PFSK-1 (cell line): ENCODE data around the gene CASP2. TPM values are rescaled to one million over a fixed set of nuclear protein-coding genes. Genes with fewer than 3 reads are reported as not detected.

Experiments used
- FOXP2 ChIP-seq: optimal IDR thresholded peaks from 2 replicates; pipeline ENCODE3; 2011; ENCODE audit warnings: borderline replicate concordance, control low read depth, inconsistent platforms; ENCODE audit not compliant: insufficient read depth; ENCODE audit errors: extremely low read length, extremely low read depth
- POLR2AphosphoS5 ChIP-seq: IDR thresholded peaks from 2 replicates; pipeline ENCODE4 v1.6.1; 2012; ENCODE audit warnings: low read depth, mild to moderate bottlenecking, control low read depth, low read length, moderate library complexity
- REST ChIP-seq, 2 experiments: IDR thresholded peaks; 2 replicates each; pipeline versions ENCODE4 v1.6.1 to v1.8.0; 2011 to 2012; ENCODE audit warnings: low read depth in 2 of 2, low read length in 2 of 2, control low read depth in 1 of 2, inconsistent platforms in 1 of 2, mild to moderate bottlenecking in 1 of 2, moderate library complexity in 1 of 2; ENCODE audit not compliant: insufficient read depth in 1 of 2
- SIN3A ChIP-seq: IDR thresholded peaks from 2 replicates; pipeline ENCODE4 v1.6.1; 2012; ENCODE audit warnings: mild to moderate bottlenecking, low read length, moderate library complexity, borderline replicate concordance; ENCODE audit not compliant: insufficient read depth
- TAF1 ChIP-seq: IDR thresholded peaks from 2 replicates; pipeline ENCODE4 v1.6.1; 2012; ENCODE audit warnings: low read length, control low read depth, borderline replicate concordance; ENCODE audit not compliant: insufficient read depth
- polyA plus RNA-seq: library from polyadenylated mRNA; unstranded; fragments of >200 nt; gene quantifications from one replicate; pipeline ENCODE4 v1.2.1, GENCODE V29; 2012; ENCODE audit warnings: low read depth, missing spikeins; ENCODE audit not compliant: insufficient read length

Gene CASP2
- polyA plus RNA-seq: 8.4 TPM

DNA sequence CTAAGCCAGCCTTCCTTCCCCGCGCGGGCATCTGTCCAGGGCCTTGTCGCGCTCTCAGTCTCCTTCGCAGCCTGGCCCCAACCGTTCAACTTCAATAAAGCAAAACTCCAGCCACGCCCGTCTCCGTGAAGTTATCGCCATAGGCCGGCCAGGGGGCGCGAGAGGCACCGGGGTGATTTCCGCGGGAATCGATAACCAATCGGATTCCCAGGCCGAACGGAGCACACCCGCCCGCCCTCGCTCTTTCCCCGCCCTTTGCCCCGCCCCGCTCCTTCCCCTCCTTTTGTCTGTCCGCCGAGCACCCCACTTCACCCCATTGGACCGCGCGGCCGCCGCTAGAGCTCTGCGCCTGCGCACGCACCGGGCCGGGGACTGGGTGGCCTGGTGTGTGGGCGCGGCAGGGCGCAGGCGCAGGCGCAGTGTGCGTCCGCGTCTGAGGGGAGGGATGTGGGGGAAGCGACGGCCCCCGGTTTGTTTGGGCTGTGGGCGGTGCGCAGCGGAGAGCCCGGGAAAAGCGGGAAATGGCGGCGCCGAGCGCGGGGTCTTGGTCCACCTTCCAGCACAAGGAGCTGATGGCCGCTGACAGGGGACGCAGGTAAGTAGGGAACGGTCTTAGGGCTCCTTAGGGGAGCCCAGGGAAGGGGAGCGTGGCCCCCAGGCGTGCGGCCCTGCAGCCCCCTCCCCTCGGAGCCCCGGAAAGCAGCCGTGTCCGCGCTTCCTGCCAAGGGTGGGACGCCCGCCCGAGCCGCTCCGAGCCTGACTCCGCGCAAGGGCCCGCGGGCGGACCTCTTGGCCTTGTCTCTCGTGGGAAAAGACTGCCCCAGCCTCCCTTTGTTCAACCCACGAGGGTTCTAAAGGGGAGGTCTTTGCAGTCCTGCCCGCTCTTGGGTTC is at the start of gene CASP2:
CASP2 (plus strand) TSS at position 417 of the 892 bp plus-strand sequence; CDS start at position 522, 105 bp downstream.
- 0 out of 4 replicates have a peak, but pooled peaks of 1 of the 2 experiments have one; percentile 19 for TF ChIP-seq REST (IDR thresholded peaks at IDR 0.05; ENCODE audit: insufficient read depth in 1 of 2, low read depth in 2 of 2, low read length in 2 of 2)
- peak; percentile 32; the same call in 1 of the 2 replicates for TF ChIP-seq TAF1
- no peak for TF ChIP-seq SIN3A
- peak; percentile 66 for TF ChIP-seq POLR2AphosphoS5
- peak; percentile 75 for TF ChIP-seq FOXP2

DNA sequence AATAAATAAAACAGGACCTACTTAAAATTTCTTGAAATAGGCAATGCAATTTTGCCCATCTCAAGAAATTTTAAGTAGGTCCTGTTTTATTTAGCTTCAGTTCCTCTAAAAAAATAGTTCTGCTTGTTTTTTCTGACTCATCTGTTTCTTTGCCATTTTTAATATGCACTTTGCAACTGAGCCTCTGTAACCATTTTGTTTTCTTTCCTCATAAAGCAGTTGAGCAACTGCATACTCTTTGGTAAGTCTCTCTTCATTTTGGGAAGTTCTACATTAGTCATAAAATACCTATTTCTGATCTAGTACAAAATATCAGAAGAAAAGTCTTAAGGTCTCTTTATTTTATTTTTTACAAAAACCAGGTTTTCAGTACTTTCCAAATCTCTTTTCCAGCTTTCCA is 48.3 kb upstream of the CASP2 start:
- TF ChIP-seq POLR2AphosphoS5 (no peak), FOXP2 (no peak), SIN3A (no peak), REST (IDR thresholded peaks at IDR 0.05; ENCODE audit: insufficient read depth in 1 of 2, low read depth in 2 of 2, low read length in 2 of 2) (no peak), TAF1 (no peak)

DNA sequence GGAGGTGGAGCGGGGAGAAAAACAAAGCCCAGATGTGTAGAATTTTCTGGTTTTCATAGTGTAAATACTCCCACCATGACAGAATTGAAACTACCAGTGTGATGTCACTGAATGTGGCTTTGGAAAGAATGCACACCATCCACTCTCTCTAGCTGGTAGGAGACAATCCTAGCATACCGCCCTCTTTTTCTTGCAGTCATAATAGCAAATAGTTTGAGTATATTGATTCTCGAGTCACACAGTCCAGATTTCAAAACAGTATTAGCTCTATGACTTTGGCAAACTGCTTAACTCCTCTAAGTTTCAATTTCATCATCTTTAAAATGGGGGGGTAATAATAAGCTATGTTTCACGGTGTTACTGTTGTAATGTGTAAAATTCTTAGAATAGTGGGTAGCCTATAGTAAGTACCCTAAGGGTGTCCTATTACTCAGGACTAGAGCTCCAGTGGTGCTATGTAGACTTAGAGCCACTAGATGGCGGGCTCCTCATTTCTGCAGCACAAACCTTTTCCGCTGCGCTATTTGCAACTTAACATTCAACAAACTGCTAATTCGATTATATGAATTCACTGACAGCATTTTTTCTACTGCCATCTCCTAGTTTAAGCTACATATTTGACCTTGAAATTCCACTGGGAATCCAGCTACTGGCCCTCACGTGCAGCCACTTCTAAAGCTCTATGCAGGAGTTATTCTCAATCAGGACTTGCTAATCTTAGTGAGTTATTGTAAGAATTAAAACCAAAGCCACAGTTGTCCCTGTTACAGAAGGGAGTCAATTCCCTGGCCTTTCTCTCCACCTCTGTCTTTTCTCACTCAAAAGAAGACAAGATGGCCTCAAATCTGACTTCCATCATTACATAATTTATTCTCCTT is 47.6 kb upstream of the CASP2 start:
- no peak for TF ChIP-seq REST (IDR thresholded peaks at IDR 0.05; ENCODE audit: insufficient read depth in 1 of 2, low read depth in 2 of 2, low read length in 2 of 2)

DNA sequence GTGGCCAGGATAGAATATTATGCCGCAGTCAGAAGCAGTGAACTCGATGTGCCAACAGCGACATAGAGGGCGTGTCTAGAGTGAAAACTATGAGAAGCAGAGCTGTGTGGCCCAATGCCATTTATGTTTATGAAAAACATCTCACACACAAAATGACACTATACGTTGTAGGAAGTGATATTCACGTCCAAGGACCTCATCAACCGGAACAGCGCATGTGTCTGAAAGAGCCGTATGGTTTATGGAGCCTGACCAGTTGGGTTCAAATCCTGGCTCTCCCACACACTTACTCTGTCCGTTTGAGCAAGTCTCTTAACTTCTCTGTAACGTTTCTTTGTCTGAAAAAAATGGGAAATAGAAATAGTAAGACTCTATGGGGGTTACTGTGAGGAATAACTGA is 45.8 kb upstream of the CASP2 start:
- TF ChIP-seq REST (IDR thresholded peaks at IDR 0.05; ENCODE audit: insufficient read depth in 1 of 2, low read depth in 2 of 2, low read length in 2 of 2): no peak
